GM12875 (cell line): ENCODE measurements around the gene ZBTB34.

Experiments
- H3K4me3 ChIP-seq: one replicate; pipeline ENCODE4 v1.5.1; 2011; ENCODE audit warnings: low read depth, low read length, control low read depth
- CTCF ChIP-seq: IDR thresholded peaks from 2 replicates; pipeline ENCODE4 v1.5.1; 2011; ENCODE audit warnings: low read depth, mild to moderate bottlenecking, control low read depth, inconsistent platforms, low read length, moderate library complexity, borderline replicate concordance; ENCODE audit not compliant: insufficient read depth

ZBTB34 gene

GRCh38 chr9:126880947-126881332 is 20.5 kb downstream of the ZBTB34 start:
- no peak for TF ChIP-seq CTCF
- H3K4me3 ChIP-seq = no peak overlapping the region

- no peak overlapping the region for H3K4me3 ChIP-seq
- no peak for TF ChIP-seq CTCF
Measured at GRCh38 chr9:126882746-126883145, 22.3 kb downstream of the ZBTB34 start.

GRCh38 chr9:126883636-126884035 is 23.2 kb downstream of the ZBTB34 start:
- no peak overlapping the region for H3K4me3 ChIP-seq
- no peak for TF ChIP-seq CTCF

GRCh38 chr9:126885131-126885641 is 24.7 kb downstream of the ZBTB34 start:
- H3K4me3 ChIP-seq = no peak overlapping the region
- no peak for TF ChIP-seq CTCF

- TF ChIP-seq CTCF = no peak
- H3K4me3 ChIP-seq = no peak overlapping the region
Measured at GRCh38 chr9:126886034-126886822, 25.8 kb downstream of the ZBTB34 start.

GRCh38 chr9:126886897-126887296 is 26.5 kb downstream of the ZBTB34 start:
- H3K4me3 ChIP-seq = no peak overlapping the region
- no peak for TF ChIP-seq CTCF

GRCh38 chr9:126891676-126892075 is 31.2 kb downstream of the ZBTB34 start:
- no peak for TF ChIP-seq CTCF
- no peak overlapping the region for H3K4me3 ChIP-seq
